HG03159 (cell line): ENCODE data around the gene NR4A2.
A peak's percentile ranks its signal among the peaks of the same experiment; 100 is the strongest.

Experiments
- ATAC-seq: cut with Tn5 transposase; IDR thresholded peaks from one replicate; pipeline ENCODE4 v1.9.1; 2021; ENCODE audit warnings: mild to moderate bottlenecking, moderate library complexity; ENCODE audit not compliant: unreplicated experiment

The NR4A2 gene

DNA sequence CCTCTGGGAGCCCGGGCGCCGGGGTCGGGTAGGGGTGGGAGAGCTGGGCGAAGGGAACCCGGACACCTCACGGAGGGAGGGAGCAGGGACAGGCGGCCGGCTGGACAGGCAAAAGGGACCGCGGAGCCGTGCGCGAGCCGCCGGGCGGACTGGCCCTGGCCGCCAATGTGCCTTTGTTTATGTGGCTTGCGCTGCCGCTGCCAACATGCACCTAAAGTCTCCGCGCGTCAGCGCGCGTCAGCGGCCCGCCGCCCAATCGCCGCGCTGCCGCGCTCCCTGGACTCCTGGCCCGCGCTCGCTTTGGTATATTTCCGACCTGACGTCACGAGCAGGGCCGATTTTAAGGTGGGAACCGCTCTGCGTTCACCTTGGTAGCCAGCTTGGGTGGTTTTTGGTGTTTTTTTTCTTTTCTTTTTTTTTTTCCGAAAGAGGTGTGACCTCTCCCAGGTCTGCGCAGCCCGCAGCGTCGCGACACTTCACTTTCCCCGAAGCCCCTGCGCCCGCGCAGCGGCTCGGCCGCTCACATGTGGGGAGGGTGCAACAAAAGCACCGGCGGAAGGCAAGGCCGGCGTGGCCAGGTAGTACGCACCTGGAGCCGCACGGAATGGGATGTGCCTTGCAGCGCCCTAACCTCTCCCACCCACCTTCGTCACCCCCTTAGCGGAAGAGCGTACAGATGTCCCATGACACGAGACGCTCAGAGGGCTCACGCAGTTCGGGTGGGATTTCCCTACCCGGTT is at the start of gene NR4A2:
Gene NR4A2, minus strand, starts transcription at position 188 of the 740 bp plus-strand sequence. CDS start 2,535 bp downstream, outside the sequence.
- peak; percentile 67 for ATAC-seq

DNA sequence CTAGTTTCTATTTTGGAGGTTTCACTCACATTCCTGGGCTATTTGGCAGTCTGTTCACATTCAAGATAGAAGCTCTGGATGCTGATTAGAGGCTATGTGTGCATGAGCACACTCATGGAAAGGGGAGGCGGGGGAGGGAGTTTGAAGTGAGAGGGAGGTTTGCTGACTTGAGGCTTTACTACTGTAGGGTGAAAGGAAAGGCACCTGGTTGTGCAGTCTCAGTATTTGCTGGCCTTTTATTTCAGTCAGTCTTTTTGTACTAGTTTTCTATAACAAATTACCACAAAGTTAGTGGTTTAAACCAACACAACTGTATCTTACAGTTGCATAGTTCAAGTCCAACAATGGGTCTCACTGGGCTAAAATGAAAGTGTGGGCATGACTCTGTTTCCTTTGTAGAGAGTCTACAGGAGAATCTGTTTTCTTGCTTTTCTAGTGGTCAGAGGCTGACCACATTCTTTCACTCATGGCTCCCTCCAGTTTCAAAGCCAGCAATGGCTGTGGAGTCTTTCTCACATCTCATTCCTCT is 47.7 kb upstream of the NR4A2 start:
- ATAC-seq = peak; percentile 86

DNA sequence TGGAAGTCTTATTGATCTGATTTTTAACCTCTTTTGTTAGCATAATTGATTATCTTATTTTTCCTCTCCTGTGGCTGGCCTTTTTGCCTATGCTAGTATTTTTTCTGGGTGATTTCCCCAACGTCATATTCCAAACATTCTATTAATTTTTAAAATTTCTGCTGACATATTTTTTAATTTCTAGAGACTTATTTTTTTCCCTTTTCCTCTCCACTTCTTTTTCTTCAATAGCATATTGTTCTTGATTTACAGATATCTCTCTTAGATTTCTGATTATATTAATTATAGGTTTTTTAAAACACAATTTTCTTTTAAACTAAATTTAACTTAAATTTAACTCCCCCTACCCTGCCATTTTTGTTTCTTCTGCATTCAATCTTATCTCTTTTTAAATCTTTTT is 47.2 kb upstream of the NR4A2 start:
- no peak for ATAC-seq

DNA sequence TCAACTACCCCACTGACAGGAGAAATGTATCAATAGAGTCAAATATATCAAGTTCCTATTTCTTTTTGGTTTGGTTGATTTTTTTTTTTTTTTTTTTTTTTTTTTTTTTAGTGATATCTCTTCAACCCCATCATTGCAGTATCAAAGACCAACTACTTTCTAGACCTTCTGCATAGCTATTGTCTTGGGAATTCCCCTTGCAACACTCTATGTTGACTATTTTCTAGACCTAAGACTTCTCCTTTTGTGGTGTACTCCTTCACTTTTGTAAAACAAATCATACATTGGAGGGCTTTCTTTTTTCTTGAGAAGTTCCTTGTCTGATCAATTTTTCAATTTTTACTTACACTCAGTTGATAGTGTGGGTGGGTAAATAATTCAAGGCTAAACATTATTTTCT is 46.5 kb upstream of the NR4A2 start:
- peak; percentile 59 for ATAC-seq

DNA sequence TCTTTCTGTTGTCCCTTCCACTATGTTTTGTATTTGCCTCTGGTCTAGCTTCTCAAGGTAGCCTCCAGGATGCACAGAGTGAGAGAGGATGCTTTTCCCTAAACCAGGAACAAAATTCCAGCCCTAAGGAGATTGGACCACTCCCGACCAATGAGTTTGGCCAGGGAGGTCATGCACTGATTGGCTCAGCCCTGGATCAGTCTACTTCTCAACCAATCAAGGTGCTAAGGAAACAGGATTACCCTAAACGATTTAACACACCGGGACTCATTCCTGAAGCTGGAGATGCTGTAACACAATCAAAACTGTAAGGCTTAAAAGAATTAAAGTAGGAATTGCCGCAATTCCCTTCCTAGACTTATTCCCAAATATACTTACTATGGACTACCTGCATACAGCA is 34.2 kb upstream of the NR4A2 start:
- no peak for ATAC-seq

DNA sequence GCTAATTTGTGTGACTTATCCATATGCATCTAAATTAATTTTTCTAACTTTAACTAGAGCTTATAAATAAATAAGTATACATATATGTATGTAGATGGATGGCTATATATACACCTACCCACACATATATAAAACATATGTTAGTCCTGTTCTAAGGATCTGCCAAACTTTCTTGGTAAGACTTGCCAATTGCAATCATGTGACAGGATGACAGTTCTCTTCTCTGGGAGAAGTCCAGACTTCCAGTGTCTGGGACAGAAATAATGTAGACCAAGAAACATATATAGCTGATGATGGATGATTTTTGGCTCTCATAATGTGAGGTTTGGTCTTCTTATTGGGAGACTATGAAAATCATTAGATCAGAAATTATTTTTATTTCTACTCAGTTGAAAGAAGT is 30.6 kb upstream of the NR4A2 start:
- no peak for ATAC-seq

DNA sequence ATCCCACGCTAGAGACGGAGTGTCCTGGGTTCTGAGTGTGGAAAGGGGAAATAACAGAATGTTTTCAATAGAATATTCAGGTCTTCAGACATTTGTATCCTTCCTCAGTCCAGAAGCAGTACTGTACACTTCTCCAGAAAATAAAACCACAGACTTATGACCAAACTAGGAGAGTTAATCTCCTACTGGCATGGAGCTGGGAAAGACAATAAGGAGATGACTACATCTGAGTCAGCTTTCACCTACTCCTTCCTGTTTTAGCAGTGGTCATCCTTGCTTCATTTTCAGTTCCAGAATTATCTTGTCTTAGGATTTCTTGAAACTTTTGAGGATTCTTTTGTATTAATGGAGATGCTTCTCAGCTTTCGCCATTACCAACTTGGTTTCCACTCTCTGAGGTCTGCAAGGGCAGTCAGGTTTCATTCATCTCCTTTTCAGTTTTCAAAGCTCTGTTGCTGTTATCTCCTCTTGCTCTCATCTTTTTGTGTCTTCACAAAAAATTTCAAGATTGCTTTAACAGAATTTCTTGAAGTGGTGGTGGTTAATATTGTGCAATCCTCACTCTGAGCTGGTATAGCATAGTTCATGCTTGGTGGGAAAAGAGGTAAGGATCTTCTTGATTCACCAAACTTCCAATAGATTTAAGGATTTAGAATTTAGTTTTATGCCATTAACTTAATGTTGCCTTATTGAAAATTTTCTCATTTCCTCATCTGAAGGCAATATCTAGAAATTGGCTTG is 23.7 kb upstream of the NR4A2 start:
- ATAC-seq = no peak

DNA sequence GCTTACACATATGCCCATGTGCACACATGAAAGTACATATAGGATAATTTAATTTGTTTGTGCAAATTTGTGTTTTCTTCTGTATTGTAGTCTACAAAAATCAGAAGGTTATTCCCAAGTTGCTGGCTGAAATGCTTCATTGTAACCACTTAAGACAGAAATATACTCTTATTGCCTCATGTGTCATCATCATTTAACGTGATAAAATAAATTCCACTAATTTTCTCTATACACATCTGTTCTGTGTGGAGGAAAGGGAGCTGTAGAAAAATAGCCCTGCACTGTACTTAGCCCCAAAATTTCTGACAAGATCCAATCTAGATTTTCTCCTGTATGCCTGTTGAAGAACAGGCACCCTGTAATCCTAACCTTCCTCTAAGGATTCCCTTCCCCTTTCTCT is 20.4 kb upstream of the NR4A2 start:
- no peak for ATAC-seq

DNA sequence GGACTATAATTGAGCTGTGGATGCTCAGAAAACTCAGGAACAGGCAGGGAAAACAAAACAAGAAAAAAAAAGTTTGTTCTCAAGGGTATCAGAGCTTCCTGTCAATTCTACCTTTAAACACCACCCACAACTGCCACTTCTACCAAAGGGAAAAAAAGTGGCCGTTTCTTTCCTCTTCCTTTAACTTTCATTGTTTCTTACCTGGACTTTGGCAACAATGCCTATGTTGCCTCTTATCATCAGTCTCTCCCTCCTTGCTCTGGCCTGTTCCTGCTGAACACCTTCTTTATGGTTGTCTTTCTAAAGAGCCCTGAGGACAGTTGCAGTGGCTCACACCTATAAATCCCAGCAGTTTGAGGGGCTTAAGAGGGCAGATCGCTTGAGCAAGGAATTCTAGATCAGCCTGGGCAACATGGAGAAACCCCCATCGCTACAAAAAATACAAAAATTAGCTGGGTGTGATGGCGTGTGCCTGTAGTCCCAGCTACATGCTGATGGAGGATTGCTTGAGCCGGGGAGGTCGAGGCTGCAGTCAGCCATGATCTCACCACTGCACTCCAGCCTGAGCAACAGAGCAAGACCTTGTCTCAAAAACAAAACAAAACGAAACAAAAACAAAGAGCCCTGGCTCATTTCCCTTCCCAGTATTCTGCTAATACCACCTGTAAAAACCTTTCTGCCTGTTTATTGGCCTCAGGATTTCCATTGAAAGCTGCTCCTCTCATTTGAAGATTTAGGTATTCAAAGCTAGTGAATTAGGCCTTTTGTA is 18.0 kb upstream of the NR4A2 start:
- ATAC-seq = no peak

DNA sequence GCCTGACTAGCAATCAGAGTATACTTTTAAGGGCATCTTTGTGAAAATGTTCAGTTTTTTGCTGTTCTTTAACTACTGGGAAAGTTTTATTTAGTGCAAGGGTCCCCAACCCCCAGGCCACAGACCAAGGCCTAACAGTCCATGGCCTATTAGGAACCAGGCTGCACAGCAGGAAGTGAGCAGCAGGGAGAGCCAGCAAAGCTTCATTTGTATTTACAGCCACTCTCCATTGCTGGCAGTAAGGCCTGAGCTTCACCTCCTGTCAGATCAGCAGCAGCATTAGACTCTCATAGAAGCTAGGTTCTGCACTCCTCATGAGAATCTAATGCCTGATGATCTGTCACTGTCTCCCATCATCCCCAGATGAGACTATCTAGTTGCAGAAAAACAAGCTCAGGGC is 17.1 kb upstream of the NR4A2 start:
- no peak for ATAC-seq

DNA sequence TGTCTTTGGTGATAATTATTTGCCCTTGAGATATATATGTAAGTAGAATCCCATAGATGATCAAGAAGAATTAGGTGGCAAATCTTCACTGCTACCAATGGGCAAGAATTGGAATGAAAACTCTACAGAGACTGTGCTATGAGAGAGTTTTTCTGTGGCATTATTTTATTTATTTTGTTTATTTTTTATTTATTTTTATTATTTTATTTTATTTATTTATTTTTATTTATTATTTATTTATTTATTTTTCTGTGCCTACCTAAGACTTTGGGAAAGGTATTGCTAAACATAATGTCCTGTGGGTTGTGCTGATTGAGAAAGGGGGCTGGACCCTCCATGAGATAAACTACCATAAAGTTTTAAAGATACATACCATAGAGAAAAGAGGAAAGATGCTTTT is 16.6 kb upstream of the NR4A2 start:
- ATAC-seq = no peak

DNA sequence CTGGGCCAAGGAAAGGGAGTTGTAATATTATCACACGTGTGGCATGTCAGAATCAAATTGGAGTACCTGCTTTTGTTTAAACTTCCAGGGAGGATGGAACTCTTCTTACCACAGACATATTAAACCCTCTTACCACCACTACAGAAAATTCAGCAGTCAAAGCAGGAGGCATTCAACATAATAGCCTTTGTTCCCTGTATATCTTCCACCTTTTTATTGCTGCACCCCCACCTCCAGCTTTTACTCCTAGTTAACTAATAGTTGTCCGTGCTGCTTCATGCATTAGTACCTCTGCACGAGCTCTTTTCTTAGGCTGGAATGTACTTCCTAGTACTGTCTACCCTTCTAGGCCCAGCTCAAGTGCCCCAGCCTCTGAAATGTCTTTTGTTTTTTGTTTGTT is 14.9 kb upstream of the NR4A2 start:
- ATAC-seq = no peak

DNA sequence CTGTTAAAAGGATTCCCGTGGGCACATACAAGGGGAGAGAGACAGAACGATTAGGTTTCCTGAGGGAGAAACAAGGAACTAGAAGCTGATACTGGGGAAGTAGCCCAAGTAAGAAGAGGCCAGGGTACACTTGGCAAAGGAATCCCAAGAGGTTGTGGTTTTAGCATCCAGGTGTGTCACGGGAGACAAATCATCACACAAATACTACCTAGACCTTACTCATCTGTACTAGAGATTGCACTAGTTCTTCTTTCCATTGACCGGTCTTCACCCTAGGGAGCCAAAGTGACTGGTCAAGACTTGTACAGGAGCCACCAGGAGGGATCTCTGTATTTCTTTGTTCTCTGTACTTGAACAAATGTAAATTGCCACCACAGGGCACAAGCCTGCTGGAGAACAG is 14.2 kb upstream of the NR4A2 start:
- no peak for ATAC-seq

DNA sequence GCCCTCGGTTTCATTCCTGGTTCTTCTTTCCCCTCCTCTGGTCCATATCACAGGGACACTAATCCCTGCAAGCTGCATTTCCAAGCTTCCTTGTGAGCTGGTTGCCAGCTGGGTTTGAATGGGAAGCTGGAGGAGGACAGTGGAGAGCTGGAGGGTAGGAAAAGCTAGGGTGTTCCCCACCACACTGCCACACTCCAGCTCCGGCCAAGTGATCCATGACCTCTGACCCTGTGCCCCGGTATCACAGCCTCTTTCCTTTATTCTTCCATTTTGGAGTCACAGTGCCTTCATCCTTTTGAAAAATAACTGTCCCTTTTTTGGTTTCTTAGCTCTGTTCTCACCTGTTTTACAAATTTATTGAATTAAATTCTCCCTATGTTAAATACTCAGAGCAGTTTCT is 13.1 kb upstream of the NR4A2 start:
- ATAC-seq = no peak

DNA sequence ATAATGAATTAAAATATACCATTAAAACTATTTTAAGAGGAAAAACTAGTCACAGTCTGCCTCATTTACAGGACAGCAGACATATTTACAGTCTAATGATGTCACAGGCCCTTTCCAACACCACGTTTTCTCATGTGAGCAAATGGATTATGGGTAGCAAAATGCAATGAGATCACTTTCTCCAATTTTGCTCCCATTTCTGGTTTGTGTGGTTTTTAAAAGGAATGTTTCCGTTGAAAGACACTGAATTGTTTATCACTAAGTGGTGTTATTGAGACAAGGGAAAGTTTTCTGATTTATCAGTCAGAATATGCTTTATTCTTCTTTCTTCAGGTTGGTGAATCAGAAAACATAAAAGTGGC is 11.4 kb upstream of the NR4A2 start:
- no peak for ATAC-seq

DNA sequence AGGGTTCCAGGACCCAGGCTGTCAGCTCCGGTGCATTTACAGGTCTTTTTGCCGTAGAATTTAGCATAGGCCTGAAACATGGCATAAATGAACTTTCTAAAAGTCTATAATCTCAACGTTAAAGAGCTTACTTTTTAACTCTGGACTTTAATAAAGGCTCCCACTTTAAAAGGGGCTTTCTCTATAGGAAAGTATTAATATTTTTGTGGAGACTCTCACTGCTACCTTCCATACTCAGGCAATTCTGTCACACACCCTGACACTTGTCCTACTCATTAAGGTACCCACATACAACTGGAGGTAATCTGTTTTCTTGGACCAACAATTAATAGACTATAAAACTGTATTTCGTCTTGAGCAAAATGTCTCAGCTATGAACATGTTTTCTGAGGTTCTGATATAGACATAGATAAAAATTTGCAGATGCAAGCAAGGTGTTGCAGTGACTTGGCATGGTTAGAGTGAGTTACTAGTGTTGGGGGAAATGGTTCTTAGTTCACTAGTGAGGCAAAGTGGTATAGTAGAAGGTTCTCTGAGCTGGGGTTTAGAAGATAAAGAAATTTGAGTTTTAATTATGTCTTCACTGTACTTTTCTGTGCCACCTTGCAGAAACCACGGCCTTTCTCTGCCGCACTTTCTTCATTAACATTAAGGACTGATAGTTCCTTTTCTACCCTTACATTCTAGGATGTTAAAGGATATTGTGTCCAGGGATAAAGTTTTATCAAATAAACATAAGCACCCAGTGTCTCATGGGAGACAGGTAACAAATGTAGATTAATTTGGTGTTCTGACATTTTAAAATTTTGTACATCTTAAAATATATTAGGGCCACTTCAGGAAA is 10.8 kb upstream of the NR4A2 start:
- ATAC-seq = no peak

DNA sequence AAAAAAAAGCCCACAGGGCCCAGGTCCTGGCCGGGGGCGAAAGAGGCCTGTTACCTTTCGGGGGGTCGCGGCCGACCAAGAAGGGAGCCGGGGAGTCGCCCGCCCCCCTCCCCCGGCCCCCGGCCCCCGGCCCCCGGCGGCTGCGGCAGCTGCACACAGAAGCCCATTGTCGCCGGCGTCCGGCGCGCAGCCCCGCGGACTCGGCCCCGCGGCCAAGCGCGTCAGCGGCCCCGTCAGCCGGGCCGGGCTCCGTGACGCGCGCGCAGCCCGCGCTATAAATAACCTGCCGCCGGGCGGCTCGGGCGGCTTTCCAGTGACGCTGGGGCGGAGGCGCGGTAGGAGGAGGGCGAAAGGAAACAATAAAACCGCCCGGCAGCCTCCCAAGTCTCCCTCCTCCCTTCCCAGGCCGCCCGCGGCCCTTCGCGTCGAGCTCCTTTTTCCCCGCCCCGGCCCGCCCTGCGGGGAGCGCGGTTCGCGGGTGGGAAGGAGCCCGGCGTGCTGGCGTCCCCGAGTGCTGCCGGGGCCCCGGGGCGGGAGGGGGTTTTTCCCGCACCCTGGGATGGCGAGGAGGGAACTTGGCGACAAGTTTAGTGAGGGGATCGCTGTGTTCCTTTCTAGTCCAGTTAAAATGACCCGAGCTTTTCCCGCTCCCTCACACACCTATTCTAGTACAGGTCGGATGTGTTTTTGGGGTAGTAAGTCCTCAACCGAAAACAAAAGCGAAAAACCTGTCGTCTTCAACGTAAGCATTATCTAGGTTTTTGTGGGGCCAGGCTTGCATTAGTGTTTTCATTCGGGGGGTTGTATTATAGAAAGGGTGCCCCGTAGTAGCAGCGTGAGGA is 10.0 kb upstream of the NR4A2 start:
- peak; percentile 61 for ATAC-seq

DNA sequence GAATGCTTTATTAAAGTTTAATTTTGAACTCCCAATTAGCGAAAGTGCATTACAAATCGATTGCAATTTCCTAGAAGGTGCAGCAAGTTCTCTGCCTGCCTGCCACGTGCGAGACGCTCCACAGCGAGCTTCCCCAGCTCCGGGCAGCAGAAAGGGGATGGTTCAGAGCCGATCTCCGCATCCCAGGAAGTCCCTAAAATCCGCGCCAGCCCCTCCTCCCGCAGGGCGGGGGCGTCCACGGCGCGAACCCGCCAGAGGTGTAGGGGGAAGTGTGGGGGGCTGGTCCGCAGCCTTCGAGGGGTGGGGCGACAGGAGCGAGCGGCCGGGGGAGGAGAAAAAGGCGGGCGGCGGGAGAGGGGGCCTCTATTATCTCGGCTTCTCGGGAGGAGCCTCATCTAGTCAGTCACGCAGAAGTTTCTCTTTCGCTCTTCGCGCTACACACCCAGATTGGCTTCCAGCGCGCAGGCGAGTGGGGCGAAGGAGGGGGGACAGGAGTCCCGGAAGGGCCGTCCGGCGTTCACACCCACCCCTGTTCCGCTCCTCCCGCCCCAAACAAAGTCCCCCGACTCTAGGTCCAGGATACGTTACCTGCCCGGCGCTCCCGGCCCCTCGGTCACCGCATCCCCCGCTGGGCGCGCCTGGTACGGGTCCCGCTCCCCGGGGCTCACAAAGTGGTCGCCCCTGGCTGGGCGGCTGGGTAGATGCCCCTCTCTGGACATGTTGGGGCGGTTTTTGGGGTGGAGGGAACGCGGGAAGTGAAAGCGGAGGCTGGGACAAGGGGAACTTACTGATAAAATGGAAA is 9.1 kb upstream of the NR4A2 start:
- ATAC-seq = peak; percentile 80
